ENCODE data around the gene LRIG1.

DNA sequence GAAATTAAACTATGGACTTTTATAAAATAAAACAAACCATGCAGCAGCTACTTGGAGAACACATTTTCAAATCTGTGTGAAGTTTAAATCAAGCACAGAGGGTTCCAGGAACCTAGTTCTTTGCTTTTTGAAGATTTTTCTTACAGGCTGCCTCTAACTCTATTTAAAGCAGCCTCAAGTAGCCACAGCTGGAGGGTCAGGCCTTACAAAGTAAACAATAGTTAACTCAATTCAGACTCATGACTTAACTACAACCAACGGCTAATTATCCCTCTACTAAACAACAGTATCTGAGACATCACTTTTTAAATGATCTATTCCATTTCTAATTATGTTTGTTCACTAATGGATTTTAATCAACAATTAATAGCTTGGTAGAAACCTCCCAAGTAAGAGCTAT, 9.8 kb downstream of the LRIG1 start:
- TF ChIP-seq, protein P1, sequence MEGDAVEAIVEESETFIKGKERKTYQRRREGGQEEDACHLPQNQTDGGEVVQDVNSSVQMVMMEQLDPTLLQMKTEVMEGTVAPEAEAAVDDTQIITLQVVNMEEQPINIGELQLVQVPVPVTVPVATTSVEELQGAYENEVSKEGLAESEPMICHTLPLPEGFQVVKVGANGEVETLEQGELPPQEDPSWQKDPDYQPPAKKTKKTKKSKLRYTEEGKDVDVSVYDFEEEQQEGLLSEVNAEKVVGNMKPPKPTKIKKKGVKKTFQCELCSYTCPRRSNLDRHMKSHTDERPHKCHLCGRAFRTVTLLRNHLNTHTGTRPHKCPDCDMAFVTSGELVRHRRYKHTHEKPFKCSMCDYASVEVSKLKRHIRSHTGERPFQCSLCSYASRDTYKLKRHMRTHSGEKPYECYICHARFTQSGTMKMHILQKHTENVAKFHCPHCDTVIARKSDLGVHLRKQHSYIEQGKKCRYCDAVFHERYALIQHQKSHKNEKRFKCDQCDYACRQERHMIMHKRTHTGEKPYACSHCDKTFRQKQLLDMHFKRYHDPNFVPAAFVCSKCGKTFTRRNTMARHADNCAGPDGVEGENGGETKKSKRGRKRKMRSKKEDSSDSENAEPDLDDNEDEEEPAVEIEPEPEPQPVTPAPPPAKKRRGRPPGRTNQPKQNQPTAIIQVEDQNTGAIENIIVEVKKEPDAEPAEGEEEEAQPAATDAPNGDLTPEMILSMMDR (conservative IDR thresholded peaks at IDR 0.05; ENCODE audit: low read depth, low read length) = no peak
- no peak for TF ChIP-seq EZH2 (IDR thresholded peaks at IDR 0.05; ENCODE audit: borderline replicate concordance, low read depth, low read length, poor library complexity, severe bottlenecking)

All from A673 (cell line).